Activated CD4-positive, alpha-beta T cell treated with anti-CD3 and anti-CD28 coated beads, Interleukin-2, amount 50 U/mL, for 24 hours (primary cell): ENCODE measurements around the gene DNAJC1.

Experiments used
- DNase-seq, 2 donors: peaks; one replicate each; pipeline ENCODE4 v3.0.0-alpha.2; 2020; ENCODE audit warnings: low read depth in 1 of 2, low spot score in 1 of 2

Gene DNAJC1

DNA sequence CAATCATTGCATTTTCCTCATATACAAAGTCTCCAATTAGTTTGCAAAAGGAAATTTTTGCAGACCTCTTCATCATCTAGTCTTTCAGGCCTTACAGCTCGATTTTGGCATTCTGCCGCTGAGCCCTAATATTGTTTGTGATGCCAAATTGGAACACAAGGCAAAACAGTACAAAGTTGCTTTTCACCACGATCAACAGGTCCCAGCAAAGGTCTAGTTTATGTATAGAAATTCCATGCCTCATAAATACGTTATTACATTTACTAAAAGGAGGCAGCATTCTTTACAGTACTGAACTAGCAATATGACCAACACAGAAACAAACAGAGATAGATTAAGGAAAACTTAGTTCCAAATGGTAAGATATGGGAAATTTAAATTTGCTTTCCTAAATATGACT lies 7.0 kb upstream of the DNAJC1 start:
- DNase-seq = no peak

DNA sequence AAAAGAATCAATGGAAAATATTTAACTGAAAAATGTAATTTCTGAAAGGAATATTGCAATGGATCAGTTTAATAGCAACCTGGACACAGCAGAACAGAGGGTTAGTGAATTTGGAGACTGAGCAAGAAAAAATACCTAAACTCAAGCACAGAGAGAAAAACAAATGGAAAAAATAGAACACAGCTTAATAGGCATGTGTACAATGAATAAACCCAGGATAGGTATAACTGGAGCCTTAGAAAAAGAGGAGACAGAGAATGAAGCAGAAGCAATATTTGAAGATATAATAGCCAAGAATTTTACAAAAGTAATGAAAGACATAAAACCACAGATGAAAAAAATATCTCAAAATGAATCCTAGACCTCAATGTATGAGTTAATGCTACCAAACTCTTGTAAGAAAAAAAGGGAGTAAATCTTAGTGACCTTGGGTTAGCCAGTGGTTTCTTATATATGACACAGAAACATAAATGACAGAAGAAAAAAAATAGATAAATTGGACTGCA lies 2.9 kb upstream of the DNAJC1 start:
- DNase-seq = no peak

- no peak for DNase-seq
Measured at GRCh38 chr10:22005763-22006162, 2.2 kb upstream of the DNAJC1 start.

- no peak for DNase-seq
Measured at GRCh38 chr10:22003964-22004281, 393 bp upstream of the DNAJC1 start.

DNA sequence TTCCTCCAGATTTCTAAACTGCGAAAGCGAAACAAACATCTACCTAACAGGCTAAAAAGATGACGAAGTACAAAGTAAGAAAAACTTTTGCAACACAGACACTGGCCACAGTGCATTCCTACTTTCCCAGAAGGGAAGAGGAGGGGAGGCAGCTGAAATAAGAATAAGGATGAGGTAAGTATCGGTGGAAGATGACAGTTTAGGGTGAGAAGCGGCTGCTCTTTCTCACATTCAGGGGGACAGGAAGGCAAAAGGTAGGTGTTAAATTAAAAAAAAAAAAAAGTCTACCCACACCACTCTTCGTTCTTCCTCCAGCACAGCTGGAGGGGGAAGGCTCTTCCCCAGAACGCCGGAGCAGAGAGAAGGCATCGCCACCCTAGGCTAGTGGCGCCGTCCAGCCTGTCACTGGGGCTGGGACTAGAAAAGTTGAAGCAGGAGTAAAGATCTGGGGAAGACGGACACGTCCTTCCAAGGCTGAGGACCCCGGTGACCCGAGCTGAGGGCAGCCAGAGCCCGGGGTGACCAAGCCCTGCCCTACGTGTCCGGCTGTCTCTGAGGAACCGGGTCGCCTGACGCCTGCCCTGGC lies 846 bp downstream of the DNAJC1 start:
- no peak for DNase-seq

DNA sequence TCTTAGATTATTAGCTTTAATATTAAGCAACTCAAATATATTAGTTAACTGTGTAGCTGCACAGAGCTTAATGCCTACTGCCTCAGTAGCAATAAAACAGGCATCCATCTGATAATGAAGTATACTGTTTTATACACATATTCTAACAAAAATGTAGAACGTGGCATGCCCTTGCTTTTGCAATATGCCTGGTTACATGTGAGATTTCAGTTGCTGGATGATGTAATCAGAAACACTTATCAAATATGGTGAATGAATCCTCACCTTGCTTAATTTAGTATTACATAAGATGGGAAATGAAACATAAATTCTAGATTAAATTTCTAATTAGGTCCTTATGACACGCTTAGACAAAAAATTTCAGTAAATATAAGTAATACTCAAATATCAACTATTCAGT lies 8.0 kb downstream of the DNAJC1 start:
- DNase-seq = no peak

- DNase-seq = no peak
Measured at GRCh38 chr10:21993360-21994001, 10.0 kb downstream of the DNAJC1 start.

DNA sequence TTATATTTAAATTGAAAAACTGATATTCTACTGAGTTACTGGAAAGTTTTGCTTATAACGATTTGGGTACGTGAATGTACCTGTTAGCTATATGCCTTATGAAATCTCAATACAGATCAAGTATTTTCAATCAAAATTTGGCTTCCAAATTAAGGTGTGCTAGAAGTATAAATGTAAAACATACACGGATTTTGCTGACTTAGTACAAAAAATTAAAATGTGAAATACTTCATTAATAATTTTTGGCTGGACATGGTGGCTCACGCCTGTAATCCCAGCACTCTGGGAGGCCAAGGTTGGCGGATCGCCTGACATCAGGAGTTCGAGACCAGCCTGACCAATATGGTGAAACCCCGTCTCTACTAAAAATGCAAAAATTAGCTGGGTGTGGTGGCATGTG lies 11.7 kb downstream of the DNAJC1 start:
- no peak for DNase-seq

- no peak for DNase-seq
Measured at GRCh38 chr10:21990449-21990848, 13.1 kb downstream of the DNAJC1 start.

- DNase-seq = no peak
Measured at GRCh38 chr10:21989453-21990154, 13.9 kb downstream of the DNAJC1 start.

DNA sequence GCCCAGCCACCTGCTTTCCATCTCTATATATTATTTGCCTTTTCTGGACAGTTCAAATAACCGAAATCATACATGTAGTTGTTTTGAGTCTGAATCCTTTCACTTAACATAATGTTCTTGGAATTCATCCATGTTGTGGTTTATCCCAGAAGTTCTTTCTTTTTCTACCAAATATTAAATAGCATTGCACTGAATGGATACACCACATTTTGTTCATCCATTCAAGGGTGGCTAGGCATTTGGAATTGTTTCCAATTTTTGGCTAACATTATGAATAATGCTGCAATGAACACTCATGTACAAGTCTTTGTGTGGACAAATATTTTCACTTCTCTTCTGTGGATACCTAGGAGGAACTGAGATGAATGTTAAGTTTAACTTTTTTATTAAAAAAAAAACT lies 18.0 kb downstream of the DNAJC1 start:
- no peak for DNase-seq

DNA sequence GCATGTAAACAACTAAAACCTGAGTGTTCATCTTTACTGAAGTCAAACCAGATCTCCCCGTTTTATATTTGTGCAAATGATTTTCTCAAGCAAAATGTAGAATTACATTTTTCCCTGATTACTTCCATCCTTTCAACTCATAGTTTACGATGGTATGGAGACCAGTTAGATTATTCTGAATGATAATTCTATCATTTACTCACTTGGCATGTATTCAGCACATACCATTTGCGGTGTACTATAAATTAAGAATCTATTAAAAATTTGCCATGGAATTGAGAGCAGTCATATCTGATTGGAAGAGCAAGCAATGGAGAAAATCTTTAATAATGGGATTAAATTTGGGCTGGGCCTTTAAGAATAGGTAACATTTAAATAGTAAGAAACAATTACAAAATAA lies 22.4 kb downstream of the DNAJC1 start:
- no peak for DNase-seq

DNA sequence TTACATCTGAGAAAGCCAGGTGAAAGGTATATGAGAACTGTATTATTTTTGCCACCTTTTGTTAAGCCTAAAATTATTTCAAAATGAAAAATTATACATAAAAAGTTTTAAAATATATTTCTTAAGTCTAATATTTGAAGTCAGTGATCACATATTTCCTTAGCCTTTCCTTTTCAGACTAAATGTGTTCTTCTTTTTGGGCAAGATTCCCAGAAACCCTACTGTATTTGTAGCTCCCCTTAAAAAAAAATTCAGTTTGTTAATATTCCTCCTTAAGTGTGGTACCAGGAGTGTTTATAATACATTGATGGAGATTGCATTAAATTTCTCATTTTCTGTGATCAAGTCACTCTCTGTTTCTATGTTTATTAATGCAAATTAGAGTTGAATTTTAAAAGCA lies 22.8 kb downstream of the DNAJC1 start:
- no peak for DNase-seq

DNA sequence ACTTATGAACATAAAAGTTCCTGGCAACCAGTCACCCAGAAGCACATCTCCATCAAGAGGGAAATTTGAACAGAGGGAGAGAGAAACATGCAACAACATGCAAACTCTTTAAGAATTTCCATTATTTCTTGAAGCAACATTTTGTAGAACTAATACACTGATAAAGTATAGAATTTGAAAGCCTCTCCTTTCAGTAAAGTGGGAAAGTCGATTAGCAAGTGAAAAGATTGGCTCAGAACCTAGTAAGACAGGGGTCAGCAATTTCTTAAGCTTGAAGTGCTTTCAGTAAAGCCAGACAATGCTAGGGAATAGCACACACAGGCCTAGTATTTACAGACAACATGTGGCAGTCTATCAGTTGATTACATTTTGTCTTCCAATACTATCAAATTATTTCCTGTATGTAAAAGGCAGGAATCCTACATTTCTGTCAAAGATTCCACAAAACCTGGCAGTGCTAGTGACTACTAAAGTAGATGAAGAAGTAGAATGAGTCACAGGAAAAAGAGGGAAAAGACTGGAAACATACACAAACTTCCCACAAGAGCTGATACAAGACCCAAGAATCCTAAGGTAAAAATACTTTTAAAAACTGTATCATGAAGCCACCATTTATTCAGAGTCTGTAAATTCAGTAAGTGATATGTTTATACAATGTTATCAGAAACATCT lies 25.2 kb downstream of the DNAJC1 start:
- no peak for DNase-seq

- DNase-seq = no peak
Measured at GRCh38 chr10:21976739-21977138, 26.8 kb downstream of the DNAJC1 start.

- no peak for DNase-seq
Measured at GRCh38 chr10:21976280-21976679, 27.2 kb downstream of the DNAJC1 start.

DNA sequence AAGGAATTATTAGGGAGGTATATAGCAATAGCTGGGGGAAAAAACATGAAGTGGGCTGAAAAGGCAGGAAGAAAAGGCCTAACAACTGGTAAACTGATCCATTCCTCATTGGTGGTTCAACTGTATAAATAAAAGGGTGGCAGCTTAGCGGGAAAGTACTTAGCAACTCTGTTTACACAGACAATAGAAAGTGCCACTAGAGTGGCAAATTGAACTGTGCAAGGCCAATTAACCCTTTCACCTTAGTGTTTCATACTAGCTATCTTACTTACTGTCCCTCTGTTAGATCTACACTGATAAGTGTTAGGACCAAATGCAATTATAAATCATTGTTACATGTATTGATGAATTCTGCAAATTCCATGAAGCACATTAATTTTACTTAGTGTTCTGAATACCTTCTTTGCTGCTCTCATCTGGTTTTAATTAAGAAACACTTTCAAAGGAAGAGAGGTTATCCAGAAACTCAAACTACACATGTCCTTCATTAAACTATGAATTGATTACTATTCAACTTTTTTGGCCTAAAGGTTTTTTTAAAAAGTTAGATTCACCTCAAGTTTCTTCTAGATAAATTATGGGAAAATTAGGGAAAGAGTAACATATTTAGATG lies 28.0 kb downstream of the DNAJC1 start:
- DNase-seq = no peak

DNA sequence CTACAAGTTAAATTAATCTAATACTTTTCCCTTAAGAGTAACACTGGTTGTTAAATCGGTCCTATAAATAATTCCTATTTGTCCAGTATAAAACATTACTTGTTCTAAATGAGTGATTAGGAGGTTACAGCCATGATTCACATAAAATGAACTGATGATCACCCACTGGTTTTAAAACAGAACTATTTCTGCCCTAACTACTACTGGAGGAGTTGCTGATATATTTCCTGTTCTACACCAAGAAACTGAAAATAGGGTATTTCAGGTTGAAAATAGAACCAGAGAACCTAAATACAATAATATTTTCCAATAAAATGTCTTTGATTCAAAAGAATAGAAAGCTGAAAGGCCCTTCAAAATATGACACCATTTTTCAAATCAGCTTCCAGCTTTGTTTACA lies 30.9 kb downstream of the DNAJC1 start:
- DNase-seq = no peak

DNA sequence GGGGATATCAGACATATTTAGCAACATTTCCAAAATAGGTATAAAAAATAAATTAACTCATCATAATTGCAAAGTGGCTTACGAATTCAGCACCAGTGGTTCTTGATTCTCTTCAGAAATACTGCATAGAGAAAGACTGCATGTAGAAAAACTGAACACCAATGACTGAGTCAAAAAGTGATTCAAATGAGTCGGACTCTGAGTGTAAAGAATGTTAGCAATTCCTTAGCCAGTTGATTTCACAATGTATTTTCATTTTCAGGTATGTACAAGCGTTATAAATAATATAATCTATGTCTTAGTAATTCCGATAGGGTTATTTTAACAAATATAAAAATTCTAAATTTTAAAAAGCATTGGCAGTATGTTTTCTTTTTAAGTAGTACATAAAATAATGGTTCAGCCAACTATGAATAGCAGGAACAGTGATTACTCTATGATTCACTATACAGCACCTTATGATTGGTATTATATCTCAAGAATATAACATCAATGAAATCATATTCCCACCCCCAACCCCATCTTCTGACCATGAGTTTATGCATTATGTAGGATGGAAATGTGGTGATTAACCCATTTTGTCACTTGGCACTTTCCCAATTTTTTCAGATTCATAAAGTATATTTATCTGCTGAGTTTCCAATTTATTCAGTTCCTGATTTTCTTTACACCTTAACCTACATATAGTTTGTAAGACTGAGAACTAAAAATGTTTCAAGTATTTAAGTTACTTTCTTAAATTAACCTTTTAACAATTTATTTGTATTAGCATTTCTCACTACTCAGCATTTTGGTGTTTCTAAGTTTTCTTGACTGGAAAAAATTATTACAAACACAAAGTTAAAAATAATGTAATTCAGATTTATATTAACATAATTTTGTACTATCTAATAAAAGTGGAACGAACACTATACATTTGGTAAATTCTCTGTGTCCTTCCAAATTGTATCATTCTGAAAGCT lies 33.9 kb downstream of the DNAJC1 start:
- DNase-seq = no peak

DNA sequence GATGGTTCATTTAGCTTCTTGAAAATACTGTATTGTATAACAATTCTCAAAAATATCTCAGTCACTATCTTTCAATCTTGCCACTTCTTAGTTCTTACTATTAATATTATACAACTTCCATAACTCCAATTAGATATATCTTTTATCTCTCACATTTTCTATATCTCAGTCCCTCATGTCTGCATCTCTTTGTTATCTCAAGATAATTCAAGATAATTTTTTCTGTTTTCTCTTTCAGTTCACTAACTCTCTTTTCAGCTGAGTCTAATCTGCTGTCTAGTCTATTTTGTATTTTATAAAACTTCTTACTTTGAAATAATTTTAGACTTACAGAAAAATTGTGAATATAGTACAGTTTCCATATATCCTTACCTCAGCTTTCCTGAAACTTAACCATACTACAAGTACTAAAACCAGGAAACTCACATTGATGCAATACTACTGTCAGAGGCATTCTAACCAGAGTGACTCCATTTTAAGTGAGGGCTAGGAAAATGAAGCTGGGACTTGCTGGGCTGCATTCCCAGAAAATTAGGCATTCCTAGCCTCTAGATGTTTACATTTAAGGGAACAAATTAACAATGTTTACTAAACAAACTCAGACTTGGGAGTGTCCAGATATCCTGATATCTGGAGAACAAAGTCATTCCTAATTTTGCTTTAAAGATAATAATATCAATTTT lies 38.4 kb downstream of the DNAJC1 start:
- DNase-seq = no peak
